GM18505 (cell line): ENCODE measurements around the gene GBA3.

ENCODE experiments used
- ATAC-seq: cut with Tn5 transposase; IDR thresholded peaks from one replicate; pipeline ENCODE4 v1.9.1; 2021; ENCODE audit not compliant: unreplicated experiment
- POLR2A ChIP-seq: IDR thresholded peaks from 4 replicates; pipeline ENCODE4 v1.6.1; 2011; ENCODE audit warnings: borderline replicate concordance; ENCODE audit not compliant: insufficient read depth, insufficient read length; ENCODE audit errors: extremely low read depth

The GBA3 gene

DNA sequence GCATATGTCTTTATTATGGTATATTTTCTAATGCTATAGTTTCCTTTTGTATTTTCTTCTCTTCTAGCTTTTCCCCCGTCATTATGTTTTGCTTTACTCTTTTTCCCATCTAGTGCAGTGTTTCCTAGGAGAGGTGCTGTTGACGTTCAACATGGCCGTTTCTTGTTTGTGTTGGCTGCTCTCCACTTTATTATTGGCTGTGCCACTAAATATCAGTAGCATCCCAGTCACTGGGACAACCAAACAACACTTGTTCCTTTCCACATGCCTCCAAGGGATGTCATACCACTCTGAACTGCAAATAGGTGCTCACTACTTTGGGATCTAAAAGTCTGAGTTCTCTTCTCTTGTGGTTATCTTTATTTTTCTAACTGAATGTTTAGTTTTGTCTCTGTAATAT is 26.5 kb downstream of the GBA3 start:
- TF ChIP-seq POLR2A = no peak
- ATAC-seq = no peak

DNA sequence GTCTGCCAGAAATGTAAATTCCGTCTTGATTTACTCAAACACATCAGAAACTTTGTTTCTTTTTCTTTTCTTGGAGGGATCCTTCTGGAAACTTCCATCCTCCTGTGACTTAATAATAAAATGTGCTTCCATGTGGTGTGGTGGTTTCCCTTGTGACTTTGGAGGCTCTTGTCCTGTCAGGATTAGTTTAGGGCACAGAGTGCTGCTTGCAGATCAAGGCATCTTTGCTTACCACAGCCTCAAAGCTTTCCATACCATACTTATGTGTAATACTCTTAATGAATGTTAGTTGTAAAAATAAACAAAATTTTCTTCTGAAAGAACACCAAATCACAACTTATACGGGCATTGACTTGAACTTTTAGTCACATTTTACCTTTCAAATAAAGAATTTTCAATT is 27.4 kb downstream of the GBA3 start:
- TF ChIP-seq POLR2A = no peak
- ATAC-seq = no peak

DNA sequence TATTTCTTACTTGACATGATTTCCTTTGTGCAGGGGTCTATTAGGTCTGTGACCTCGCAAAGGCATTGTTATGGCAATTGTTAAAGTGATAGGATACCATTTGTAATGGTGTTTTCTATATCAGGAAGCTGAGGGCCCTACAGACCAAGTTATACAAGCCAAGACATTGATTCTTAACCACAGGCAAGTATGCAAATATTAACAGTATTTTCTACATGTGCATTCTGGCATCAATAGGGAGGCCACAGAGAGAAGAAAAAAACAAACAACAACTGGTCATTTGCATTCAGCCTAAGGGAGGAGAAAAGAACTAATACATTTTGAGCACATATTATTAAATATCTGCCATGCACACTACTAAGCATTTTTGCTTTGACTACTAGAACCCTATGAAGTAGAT is 28.5 kb downstream of the GBA3 start:
- no peak for TF ChIP-seq POLR2A
- ATAC-seq = no peak

GRCh38 chr4:22730021-22730420 is 37.3 kb downstream of the GBA3 start:
- TF ChIP-seq POLR2A = no peak
- ATAC-seq = no peak

- no peak for ATAC-seq
- TF ChIP-seq POLR2A = no peak
Observed at GRCh38 chr4:22733816-22734215, 41.1 kb downstream of the GBA3 start.

- no peak for TF ChIP-seq POLR2A
- ATAC-seq = no peak
Observed at GRCh38 chr4:22736912-22737311, 44.2 kb downstream of the GBA3 start.

GRCh38 chr4:22739968-22740367 is 47.2 kb downstream of the GBA3 start:
- TF ChIP-seq POLR2A = no peak
- ATAC-seq = no peak

DNA sequence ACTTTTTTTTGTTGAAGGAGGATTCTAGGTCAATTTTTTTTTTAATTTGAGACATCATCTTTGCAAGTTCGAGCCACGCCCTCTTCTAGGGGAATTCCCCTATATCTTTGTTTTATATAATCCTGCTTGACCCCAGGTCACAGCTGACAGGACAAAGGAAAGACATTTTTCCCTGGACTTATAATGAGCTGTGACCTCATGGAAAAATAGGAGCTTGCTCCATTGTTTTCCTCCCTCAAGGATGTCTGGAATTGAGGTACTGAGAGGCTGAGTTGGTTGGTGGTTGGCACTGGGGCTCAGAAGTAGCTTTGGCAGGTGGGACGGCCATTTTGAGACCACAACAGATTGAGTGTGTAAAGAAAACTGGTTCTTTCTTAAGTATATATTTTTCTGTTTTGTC is 49.0 kb downstream of the GBA3 start:
- TF ChIP-seq POLR2A = no peak
- ATAC-seq = no peak

DNA sequence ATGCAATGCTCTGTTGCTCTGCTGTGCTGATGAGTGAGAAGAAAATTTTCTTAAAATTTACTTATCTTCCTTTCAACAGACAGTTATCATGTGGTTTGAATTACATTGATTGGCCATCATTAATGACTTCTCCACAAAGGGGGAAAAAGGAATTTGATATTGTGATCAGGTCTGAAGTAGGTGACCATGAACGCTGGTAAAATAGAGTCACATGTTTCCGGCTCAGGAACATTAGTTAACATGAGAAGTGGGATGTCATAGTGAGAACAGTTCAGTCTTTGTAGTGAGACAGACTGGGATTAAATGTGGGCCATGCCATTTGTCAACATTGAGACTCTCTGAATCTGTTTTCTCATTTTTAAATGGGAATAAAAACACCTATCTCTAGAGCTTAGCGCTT is 50.6 kb downstream of the GBA3 start:
- TF ChIP-seq POLR2A = no peak
- no peak for ATAC-seq

GRCh38 chr4:22744478-22745062 is 51.8 kb downstream of the GBA3 start:
- no peak for ATAC-seq
- no peak for TF ChIP-seq POLR2A

DNA sequence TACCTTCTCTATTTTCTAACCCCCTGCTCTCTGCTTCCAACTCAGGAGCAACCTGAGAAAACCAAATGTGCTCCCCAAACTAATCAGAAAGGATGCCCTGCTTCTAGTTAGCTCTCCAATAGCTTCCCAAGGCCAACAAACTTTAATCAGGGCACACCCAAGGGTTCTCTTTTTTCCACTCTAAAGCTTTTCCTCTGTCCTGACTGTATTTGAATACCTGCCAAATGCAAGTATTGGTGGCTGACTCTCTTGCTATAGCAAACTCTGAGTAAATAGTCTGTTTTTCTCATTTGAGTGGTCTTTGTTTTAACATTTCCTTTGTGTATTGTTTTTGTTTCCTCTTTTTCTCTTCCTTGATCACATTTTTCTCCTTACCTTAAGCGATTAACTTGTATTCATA is 52.5 kb downstream of the GBA3 start:
- no peak for ATAC-seq
- TF ChIP-seq POLR2A = no peak

DNA sequence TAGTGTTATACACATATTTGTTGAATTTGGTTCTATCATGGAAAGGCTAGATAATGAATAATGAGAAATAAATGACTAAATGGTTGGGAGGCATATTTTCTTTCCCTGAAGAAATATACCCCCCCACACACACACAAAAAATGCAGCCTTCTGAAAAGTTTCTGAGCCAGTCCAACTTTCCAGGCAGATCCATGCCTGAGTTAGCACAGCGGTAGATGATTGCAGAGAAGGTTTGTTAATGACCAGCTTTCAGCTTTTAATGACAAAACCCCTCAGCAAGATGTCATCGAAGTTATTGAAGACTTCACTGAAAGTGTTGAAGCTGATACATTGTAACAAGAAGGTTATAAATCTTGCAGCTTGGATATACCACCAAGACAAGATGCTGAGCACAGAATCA is 61.4 kb downstream of the GBA3 start:
- no peak for TF ChIP-seq POLR2A

GRCh38 chr4:22762548-22762947 is 69.8 kb downstream of the GBA3 start:
- no peak for TF ChIP-seq POLR2A
- ATAC-seq = no peak

More for the DNA sequence above, 61.4 kb downstream of the GBA3 start:
- no peak for ATAC-seq

GRCh38 chr4:22764183-22764582 is 71.4 kb downstream of the GBA3 start:
- ATAC-seq = no peak
- no peak for TF ChIP-seq POLR2A

DNA sequence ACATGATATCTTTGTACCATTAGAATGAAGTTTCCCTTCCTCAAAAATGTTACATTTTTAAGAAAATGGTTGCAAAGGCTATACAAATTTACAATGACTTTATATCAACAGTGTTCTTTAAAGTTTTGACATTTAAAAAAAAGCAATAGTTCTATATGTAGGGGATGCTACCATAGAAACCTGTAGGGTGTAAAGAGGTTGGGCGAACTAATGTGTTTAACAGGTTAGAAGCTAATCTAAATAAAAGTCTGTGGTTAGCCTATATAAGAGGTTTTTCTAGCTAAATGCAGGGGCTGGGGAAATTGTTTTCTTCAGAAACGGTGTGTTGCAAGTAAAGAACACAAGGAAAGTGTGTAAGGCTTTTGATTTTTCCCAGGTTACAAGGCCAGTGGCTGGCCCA is 73.3 kb downstream of the GBA3 start:
- no peak for TF ChIP-seq POLR2A
- no peak for ATAC-seq

DNA sequence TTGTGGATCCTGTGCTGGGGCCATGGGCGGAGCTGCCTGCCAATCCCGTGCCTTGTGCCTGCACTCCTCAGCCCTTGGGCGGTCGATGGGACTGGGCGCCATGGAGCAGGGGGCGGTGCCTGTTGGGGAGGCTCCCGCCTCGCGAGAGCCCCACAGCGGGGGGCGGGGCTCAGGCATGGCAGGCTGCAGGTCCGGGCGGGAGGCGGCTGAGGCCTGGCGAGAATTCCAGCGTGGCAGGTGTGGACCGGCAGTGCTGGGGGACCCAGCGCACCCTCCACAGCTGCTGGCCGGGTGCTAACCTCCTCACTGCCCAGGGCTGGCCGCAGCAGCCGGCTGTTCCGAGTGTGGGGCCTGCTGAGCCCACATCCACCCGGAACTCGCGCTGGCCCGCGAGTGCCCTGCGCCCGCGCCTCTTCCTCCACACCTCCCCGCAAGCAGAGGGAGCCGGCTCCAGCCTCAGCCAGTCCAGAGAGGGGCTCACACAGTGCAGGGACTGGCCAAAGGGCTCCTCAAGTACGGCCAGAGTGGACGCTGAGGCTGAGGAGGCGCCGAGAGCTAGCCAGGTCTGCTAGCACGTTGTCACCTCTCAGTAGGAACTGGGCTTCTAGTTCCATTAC is 85.9 kb downstream of the GBA3 start:
- ATAC-seq = no peak
- TF ChIP-seq POLR2A = no peak

DNA sequence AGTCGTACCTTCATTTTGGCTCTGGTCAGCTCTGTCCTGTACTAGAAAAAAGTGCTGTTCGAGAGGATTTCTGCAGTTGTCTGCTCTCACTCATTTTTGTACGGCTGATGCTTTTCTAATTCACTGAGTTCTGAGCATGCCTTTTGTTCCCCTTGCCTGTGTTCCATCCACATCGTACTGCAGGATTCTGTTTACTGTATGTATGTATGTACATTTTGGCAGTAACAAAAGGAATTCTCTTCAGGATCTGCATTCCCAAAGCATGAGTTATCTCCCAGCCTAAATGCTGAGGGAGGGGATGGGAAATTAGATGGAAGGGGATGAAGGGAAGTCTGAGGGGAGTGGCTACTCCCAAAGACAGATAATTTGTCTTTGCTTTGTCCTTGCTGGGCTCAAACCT is 87.6 kb downstream of the GBA3 start:
- no peak for TF ChIP-seq POLR2A
- ATAC-seq = no peak
